ENCODE results near the gene RHOG.

Gene RHOG

GRCh38 chr11:3853545-3853842, 12.7 kb upstream of the RHOG start:
- Histone ChIP-seq H3K27ac (no peak overlapping the region), H3K27me3 (replicated peaks) (no peaks in the 10 kb centered on the region), H3K4me3 (ENCODE audit: low read depth, low read length) (no peak overlapping the region), H3K36me3 (replicated peaks) (no peaks in the 10 kb centered on the region)
- TF ChIP-seq CTCF (IDR thresholded peaks at IDR 0.05; ENCODE audit: low read depth, low read length, missing control alignments), result no peak
- in situ Hi-C loops (cut with HindIII; ENCODE audit: low pct_ligation_motif_present, low sequenced_read_pairs), result no loop called here
- no peak for DNase-seq

GRCh38 chr11:3849297-3849874, 8.6 kb upstream of the RHOG start:
- no peaks in the 10 kb centered on the region for H3K36me3 ChIP-seq (replicated peaks)
- in situ Hi-C loops (cut with HindIII; ENCODE audit: low pct_ligation_motif_present, low sequenced_read_pairs), result loop anchor here (25.0 kb wide), 1 partner anchor 213 kb away; no protein-coding TSS in a partner anchor
- no peak overlapping the region for H3K4me3 ChIP-seq (ENCODE audit: low read depth, low read length)
- DNase-seq, result peak; percentile 40
- peak; percentile 75 for TF ChIP-seq CTCF (IDR thresholded peaks at IDR 0.05; ENCODE audit: low read depth, low read length, missing control alignments)
- no peak overlapping the region for H3K27ac ChIP-seq
- H3K27me3 ChIP-seq (replicated peaks), result no peaks in the 10 kb centered on the region

GRCh38 chr11:3845670-3846069, 4.9 kb upstream of the RHOG start:
- no peak for TF ChIP-seq CTCF (IDR thresholded peaks at IDR 0.05; ENCODE audit: low read depth, low read length, missing control alignments)
- H3K27ac ChIP-seq, result no peak overlapping the region
- in situ Hi-C loops (cut with HindIII; ENCODE audit: low pct_ligation_motif_present, low sequenced_read_pairs), result loop anchor here (25.0 kb wide), 1 partner anchor 217 kb away; no protein-coding TSS in a partner anchor
- H3K27me3 ChIP-seq (replicated peaks), result no peaks in the 10 kb centered on the region
- DNase-seq, result no peak
- H3K4me3 ChIP-seq (ENCODE audit: low read depth, low read length), result no peak overlapping the region
- no peaks in the 10 kb centered on the region for H3K36me3 ChIP-seq (replicated peaks)

- no peak overlapping the region for H3K4me3 ChIP-seq (ENCODE audit: low read depth, low read length)
- no peaks in the 10 kb centered on the region for H3K36me3 ChIP-seq (replicated peaks)
- TF ChIP-seq CTCF (IDR thresholded peaks at IDR 0.05; ENCODE audit: low read depth, low read length, missing control alignments), result no peak
- no peak overlapping the region for H3K27ac ChIP-seq
- DNase-seq, result no peak
- no peaks in the 10 kb centered on the region for H3K27me3 ChIP-seq (replicated peaks)
- in situ Hi-C loops (cut with HindIII; ENCODE audit: low pct_ligation_motif_present, low sequenced_read_pairs), result loop anchor here (25.0 kb wide), 1 partner anchor 217 kb away; no protein-coding TSS in a partner anchor
These were observed 4.5 kb upstream of the RHOG start for GRCh38 chr11:3845246-3845645.

GRCh38 chr11:3843326-3843725, 2.6 kb upstream of the RHOG start:
- H3K36me3 ChIP-seq (replicated peaks), result no peaks in the 10 kb centered on the region
- H3K4me3 ChIP-seq (ENCODE audit: low read depth, low read length), result no peak overlapping the region
- no peak overlapping the region for H3K27ac ChIP-seq
- no peak for DNase-seq
- H3K27me3 ChIP-seq (replicated peaks), result no peaks in the 10 kb centered on the region
- in situ Hi-C loops (cut with HindIII; ENCODE audit: low pct_ligation_motif_present, low sequenced_read_pairs), result loop anchor here (25.0 kb wide), 1 partner anchor 219 kb away; no protein-coding TSS in a partner anchor
- TF ChIP-seq CTCF (IDR thresholded peaks at IDR 0.05; ENCODE audit: low read depth, low read length, missing control alignments), result no peak
